HL-60 (cell line): ENCODE data around the gene COL4A2.

ENCODE experiments used
- DNase-seq, 2 experiments: peaks; one replicate each; pipeline ENCODE4 v3.0.0-alpha.2; 2010 to 2020; ENCODE audit warnings: low read depth in 1 of 2, low spot score in 1 of 2
- H3K27ac ChIP-seq: fragments of 250-450 bp; sonication (Bioruptor Pico); replicated peaks from 2 replicates; pipeline ENCODE4 v1.5.1; 2020; ENCODE audit warnings: mild to moderate bottlenecking, moderate library complexity
- H3K27me3 ChIP-seq: fragments of 250-450 bp; sonication (Bioruptor Pico); 2 replicates; pipeline ENCODE4 v1.5.1; 2021; ENCODE audit warnings: mild to moderate bottlenecking, moderate library complexity; ENCODE audit not compliant: insufficient read depth, poor library complexity, severe bottlenecking
- H3K4me3 ChIP-seq: replicated peaks from 2 replicates; pipeline ENCODE4 v1.5.1; 2011; ENCODE audit warnings: mild to moderate bottlenecking, control low read depth, low read length; ENCODE audit not compliant: insufficient read depth
- CTCF ChIP-seq: IDR thresholded peaks from one replicate; pipeline ENCODE4 v1.5.1; 2011; ENCODE audit warnings: low read length, control low read depth, inconsistent platforms; ENCODE audit not compliant: insufficient read depth
- GABPA ChIP-seq: IDR thresholded peaks from 2 replicates; pipeline ENCODE4 v1.6.1; 2012; ENCODE audit warnings: low read depth
- POLR2AphosphoS5 ChIP-seq: IDR thresholded peaks from 2 replicates; pipeline ENCODE4 v1.6.1; 2012; ENCODE audit warnings: low read depth
- REST ChIP-seq: IDR thresholded peaks from 2 replicates; pipeline ENCODE4 v1.6.1; 2012; ENCODE audit warnings: low read depth; ENCODE audit not compliant: insufficient replicate concordance
- SPI1 ChIP-seq: IDR thresholded peaks from 2 replicates; pipeline ENCODE4 v1.6.1; 2012; ENCODE audit warnings: low read depth, mild to moderate bottlenecking, borderline replicate concordance

The COL4A2 gene

GRCh38 chr13:110262508-110263291 lies 44.4 kb upstream of the COL4A2 start:
- TF ChIP-seq SPI1: no peak
- TF ChIP-seq REST: no peak
- no peak for TF ChIP-seq GABPA
- TF ChIP-seq POLR2AphosphoS5: no peak
- TF ChIP-seq CTCF: no peak
- Histone ChIP-seq H3K27me3 (peaks cover 21% of the 10 kb centered on the region), H3K27ac (no peak overlapping the region), H3K4me3 (no peak overlapping the region)
- DNase-seq: no peak

GRCh38 chr13:110263404-110263803 lies 43.7 kb upstream of the COL4A2 start:
- Histone ChIP-seq H3K4me3 (no peak overlapping the region), H3K27ac (no peak overlapping the region), H3K27me3 (peaks cover 22% of the 10 kb centered on the region)
- DNase-seq: no peak
- TF ChIP-seq SPI1: no peak
- no peak for TF ChIP-seq REST
- TF ChIP-seq GABPA: no peak
- TF ChIP-seq CTCF: no peak
- TF ChIP-seq POLR2AphosphoS5: no peak

DNA sequence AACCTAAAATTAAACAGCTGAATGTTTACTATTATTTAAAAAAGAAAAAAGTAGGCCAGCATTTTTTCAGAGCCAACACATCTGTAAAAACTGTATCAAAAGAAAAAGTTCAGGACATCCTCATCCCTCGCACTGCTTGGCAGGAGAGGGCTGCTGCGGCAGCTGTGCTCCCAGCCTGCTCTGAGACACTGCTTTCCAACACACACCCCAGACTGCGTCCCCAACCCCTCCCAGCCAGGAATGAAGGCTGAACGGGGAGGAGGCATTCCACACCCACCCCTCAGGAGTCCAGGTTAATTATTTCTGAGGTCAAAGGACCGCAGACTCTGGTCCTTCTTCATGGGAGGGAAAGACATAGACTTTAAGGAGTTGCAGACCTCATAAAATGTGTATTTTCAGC lies 43.2 kb upstream of the COL4A2 start:
- TF ChIP-seq REST (no peak), CTCF (no peak), SPI1 (no peak), POLR2AphosphoS5 (no peak), GABPA (no peak)
- no peak overlapping the region for H3K27ac ChIP-seq
- H3K4me3 ChIP-seq: no peak overlapping the region
- no peak for DNase-seq
- peaks cover 22% of the 10 kb centered on the region for H3K27me3 ChIP-seq
